GM12864 (cell line): ENCODE data around the gene PRIM2.
"Not testable (repeated sequence)": the region's sequence is repeated elsewhere in the genome, so short reads cannot be mapped to it uniquely, and the experiment has no call there.

Experiments
- DNase-seq: peaks from one replicate; pipeline ENCODE4 v3.0.0-alpha.2; 2011; ENCODE audit warnings: low read depth
- H3K4me3 ChIP-seq: 2 replicates; pipeline ENCODE4 v1.5.1; 2011; ENCODE audit warnings: mild to moderate bottlenecking, low read depth, low read length, control low read depth
- TF ChIP-seq, protein P1 (sequence below): IDR thresholded peaks from 2 replicates; pipeline ENCODE4 v1.5.1; 2011; ENCODE audit warnings: low read depth, mild to moderate bottlenecking, moderate library complexity, low read length, control low read depth, inconsistent platforms; ENCODE audit errors: missing control alignments

PRIM2 gene

DNA sequence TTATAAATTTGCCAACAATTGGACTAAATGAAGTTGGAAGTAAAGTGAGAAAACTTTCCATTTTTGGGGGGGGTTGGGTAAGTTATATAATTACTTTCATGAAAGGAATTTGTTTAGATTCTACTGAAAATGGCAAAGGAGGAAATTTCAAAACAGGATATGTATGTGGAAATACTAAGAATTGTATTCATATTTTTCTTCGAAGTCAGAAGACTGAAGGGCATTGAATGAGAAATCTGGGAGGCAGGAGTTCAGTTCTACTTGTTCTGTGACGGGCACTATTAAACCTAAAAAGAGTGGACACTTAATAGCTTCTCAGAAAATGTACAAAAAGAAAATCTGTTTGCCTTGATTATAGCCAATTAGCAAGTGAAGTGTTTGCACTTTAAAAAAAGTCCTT, 114.7 kb downstream of the PRIM2 start:
- H3K4me3 ChIP-seq, result no peak overlapping the region
- no peak for DNase-seq
- TF ChIP-seq, protein P1, sequence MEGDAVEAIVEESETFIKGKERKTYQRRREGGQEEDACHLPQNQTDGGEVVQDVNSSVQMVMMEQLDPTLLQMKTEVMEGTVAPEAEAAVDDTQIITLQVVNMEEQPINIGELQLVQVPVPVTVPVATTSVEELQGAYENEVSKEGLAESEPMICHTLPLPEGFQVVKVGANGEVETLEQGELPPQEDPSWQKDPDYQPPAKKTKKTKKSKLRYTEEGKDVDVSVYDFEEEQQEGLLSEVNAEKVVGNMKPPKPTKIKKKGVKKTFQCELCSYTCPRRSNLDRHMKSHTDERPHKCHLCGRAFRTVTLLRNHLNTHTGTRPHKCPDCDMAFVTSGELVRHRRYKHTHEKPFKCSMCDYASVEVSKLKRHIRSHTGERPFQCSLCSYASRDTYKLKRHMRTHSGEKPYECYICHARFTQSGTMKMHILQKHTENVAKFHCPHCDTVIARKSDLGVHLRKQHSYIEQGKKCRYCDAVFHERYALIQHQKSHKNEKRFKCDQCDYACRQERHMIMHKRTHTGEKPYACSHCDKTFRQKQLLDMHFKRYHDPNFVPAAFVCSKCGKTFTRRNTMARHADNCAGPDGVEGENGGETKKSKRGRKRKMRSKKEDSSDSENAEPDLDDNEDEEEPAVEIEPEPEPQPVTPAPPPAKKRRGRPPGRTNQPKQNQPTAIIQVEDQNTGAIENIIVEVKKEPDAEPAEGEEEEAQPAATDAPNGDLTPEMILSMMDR, result no peak

DNA sequence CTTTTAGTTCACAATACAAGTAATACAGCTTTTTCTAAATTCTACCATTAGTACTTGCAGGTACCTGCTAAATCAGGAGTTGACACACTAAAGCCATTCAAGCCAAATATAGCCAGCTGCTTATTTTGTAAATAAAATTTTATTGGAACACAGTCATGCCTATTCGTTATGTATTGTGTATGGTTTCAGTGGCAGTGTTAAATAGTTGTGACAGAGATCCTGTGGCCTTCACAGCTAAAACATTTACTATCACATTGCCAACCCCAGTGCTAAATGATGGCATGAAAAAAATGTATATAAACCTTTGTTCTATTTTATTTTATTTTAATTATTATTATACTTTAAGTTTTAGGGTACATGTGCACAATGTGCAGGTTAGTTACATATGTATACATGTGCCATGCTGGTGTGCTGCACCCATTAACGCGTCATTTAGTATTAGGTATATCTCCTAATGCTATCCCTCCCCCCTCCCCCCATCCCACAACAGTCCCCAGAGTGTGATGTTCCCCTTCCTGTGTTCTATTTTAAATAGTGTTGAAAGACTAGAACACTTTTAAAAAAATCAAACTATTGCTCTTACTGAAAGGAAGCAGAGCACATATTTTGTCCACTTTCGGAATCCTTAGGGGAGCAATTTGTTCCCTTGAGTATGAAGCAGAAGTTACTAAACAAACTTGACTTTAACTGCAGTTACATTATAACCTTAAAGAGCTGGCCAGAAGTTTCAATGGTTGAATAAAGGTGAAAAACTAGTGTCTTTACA, 115.7 kb downstream of the PRIM2 start:
- no peak overlapping the region for H3K4me3 ChIP-seq
- DNase-seq, result no peak
- TF ChIP-seq, protein P1, result no peak

DNA sequence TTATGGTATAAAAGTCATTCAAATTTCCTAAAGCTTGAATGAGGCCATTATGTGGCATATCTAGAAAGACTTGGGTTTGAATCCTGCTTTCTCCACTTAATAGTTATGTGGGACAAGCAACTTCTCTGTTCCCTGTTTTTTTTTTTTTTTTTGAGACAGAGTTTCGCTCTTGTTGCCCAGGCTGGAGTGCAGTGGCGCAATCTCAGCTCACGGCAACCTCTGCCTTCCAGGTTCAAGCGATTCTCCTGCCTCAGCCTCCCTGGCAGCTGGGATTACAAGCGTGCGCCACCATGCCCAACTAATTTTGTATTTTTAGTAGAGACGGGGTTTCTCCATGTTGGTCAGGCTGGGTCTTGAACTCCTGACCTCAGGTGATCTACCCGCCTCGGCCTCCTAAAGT, 116.4 kb downstream of the PRIM2 start:
- not testable (repeated sequence) for H3K4me3 ChIP-seq

DNA sequence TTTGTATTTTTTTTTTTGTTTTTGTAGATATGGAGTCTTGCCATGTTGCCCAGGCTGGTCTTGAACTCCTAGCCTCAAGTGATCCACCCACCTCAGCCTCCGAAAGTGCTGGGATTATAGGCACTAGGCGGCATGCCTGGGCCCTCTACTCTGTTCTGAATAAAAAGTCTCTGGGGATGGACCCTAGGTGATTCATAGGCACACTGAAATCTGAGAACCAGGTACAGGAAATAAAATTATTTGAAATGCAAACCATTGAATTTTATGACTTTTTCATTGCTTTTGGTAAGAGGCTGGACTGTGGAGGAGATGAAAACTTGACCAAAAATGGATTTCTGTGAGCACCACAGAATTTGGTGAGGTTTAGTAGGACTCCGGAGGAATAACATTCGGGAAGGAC, 117.5 kb downstream of the PRIM2 start:
- no peak for DNase-seq
- H3K4me3 ChIP-seq, result no peak overlapping the region
- TF ChIP-seq, protein P1, result no peak

More for the DNA sequence above, 116.4 kb downstream of the PRIM2 start:
- DNase-seq, result not testable (repeated sequence)

DNA sequence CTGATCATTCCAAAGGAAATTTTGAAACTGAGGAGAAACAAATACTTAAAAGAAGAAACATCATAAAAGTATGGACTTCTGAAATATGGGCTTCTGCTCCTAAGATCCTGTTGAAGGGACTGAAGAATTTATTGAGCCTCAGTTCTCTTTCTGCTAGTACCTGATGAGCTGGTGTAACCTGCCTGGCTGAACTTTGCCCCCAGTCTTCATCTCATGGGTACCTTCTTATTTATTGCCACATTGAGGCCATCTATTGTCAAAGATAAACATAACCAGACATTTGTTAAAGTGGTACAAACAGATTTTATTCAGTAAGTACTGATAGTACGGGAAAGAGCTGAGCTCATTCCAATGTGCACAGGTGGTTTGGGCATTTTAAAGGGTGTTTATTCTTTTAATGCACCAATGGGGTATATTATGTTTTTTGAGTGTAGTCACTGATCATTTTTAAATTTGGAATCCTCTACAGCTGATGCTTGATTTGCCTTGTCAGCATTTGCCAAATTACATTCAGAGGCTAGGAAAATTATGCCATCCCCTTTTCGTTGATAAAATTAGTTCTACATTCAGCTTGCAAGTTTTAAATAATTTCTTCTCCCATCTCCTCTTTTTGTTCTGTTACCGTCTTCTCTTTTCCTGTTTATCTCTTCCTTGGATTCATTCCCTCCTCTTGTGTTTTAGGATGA, 118.2 kb downstream of the PRIM2 start:
- H3K4me3 ChIP-seq, result no peak overlapping the region
- TF ChIP-seq, protein P1, result no peak
- DNase-seq, result no peak

DNA sequence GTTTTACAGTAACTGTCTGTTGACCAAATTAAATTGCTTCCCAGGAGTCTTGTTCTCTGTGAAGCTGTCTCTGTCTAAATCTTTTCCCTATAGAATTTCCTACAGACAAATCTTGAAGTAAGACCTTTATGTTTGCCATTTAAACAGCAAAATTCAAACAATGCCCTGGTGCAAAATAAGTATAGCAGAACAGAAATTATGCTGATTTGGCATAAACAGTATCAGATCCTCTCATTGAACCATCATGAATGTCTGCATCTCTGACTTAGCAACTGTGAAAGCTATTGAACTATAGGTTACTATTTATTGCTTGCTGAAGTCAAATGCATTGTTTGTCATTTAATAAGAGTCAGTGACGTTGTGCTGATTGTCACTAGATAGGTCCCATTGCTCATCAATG, 123.3 kb downstream of the PRIM2 start:
- H3K4me3 ChIP-seq, DNase-seq: not testable (repeated sequence)

DNA sequence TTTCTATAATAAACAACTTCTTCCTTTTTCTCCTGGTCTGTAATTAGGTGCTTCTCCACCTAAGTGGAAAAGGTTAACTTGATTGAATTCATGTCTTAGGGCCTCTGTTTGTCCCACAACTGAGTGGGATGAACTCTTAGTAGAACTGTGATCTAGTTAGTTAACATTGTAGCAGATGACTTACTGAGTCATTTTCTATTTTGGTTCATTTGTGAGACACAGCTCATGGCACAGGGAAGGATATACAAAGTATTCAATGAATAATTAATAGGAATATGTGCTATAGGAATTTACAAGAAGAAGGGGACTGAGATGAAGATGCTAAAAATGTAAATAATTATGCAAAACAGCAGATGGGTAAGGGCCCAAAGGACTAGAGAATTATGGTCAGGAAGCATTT, 124.7 kb downstream of the PRIM2 start:
- not testable (repeated sequence) for H3K4me3 ChIP-seq, DNase-seq

DNA sequence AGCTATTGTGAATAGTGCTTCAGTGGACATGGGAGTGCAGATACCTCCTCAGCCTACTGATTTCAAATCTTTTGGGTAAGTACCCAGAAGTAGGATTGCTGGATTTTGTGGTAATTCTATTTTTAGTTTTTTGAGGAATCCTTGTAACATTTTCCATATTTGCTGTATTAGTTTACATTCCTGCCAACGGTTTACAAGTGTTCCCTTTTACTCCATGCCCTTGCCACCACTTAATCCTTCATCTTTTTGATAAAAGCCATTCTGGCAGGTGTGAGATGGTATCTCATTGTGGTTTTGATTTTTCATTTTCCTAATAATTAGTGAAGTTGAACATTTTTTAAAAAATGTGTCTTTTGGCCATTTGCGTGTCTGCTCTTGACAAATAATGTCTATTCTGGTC, 125.8 kb downstream of the PRIM2 start:
- not testable (repeated sequence) for H3K4me3 ChIP-seq, DNase-seq

DNA sequence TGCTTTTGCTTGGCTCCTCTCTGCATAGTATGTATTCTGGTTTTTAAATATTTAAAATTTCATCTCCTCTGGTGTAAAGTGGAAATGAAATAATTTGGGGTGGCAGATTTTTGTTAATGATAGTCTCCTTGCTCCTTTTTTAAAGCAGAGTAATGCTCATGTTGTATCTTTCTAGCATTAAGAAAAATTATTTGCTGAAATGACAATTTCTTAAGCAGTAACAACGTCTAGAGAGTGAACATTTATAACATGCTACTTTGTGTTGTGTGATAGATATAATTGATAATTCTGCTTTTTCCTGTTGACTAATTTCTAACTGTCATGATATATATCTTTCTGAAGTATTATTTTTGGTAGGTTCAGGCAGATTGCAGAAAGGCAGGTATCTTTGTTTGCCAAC, 127.4 kb downstream of the PRIM2 start:
- H3K4me3 ChIP-seq, DNase-seq: not testable (repeated sequence)

DNA sequence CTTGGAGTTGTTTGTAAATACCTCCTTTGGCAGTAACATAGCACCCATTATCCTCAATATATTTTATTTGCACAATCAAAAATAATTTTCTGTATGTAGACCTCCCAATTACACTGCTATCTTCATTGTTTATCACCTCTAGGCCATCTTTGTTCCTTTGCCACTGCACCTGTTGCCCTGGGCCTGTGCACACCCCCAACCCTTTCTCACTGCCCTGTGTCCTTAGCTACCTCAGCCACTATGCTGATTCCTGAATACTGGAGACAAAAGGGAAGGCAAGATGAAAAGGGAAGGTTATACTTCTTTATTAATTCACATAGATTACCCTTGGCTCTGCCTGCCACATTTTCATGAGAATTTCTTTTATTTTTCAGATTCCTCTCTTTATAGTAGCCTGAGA, 127.9 kb downstream of the PRIM2 start:
- DNase-seq, H3K4me3 ChIP-seq: not testable (repeated sequence)

DNA sequence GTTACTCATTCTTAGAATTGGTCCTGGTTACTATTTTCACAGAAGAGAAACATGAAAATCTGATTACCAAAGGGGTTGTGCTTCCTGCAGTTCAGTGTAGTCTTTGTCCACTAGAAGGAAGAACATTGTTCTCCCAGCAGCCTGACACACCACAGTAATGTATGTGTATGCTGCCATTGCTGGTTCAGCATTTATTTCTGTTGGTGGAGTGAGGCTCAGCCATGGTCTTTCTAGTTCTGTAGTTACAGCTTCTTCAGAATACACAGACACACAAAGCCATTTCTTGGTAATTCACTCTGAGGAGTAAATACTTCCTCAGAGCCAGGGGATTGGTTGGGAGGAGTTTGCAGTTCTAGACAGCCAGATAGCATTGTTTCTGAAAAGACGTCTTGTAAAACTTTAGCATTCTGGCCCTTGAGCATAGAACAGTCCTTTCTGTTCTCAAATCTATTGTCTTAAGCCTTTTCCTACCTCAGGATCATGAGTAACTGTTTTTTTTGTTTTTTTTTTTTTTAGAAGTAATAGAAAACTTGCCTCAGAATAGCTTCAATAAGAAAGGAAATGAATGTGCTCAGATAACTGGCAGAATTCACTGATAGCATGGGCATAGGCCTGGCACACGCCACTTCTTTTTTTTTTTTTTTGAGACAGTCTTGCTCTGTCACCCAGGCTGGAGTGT, 128.5 kb downstream of the PRIM2 start:
- H3K4me3 ChIP-seq, DNase-seq: not testable (repeated sequence)

DNA sequence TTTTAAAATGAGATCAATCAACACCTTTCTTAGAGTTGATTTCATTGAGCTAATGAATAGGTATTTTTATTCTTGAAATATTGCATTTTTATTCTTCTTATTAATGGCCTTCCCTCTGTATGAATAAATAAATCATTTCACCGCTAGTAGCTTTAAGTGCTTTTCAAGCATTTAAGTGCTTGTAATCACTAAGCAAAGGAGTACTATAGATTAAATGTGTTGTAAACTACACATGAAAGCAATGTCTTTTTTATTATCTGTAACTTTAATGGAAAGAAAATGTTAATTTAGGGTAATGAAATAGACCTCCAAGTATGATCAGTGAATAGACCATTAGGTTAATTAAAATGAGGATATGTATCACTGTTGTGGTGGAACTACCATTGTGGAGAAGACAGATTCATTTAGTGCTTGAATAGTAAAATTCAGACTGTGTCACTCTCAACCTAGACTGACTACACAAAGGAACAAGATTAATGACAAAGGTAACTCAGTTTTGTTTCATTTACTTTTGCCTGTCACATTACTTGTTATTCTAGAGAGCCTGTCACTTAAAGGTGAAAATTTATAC, 132.2 kb downstream of the PRIM2 start:
- not testable (repeated sequence) for H3K4me3 ChIP-seq, DNase-seq

DNA sequence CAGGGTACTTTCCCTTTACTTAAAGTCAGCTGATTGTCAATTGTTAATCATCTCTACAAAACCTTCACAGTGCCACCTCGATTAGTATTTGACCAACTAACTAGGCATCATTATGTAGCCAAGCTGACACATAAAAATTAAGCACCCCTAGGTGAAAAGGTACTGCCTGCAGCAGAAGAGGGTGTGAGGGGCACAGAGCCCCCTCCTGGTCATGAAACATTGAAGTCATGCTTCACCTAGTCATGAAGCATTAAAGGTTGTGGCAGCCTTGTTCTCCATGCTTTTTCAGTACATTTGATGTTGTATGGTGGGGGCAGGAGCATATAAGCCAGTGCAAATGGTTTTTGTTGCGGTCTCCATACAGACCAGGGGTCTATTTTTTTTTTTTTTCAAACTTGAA, 142.4 kb downstream of the PRIM2 start:
- not testable (repeated sequence) for DNase-seq, H3K4me3 ChIP-seq

DNA sequence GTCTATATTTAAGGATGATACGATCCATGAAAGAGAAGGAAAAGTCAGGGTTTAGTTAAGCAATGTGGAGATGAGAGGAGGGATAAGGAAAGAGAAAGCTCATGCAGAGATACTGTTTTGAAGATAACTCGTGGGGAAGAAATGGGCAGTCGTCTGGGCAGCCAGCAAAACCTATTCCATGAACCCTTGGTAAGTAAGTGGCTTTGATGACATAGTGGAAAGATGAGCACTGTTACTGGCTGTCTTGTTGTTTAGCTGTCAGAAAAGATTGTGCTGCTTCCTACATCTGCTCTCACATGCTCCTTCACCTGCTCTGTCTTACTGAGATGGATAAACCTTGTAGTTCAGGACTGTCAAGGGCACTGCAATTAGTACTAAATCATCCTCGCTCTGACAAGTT, 143.6 kb downstream of the PRIM2 start:
- not testable (repeated sequence) for DNase-seq, H3K4me3 ChIP-seq
